HCT116 (cell line): ENCODE data around the gene HCRT. TPM values are rescaled to one million over a fixed set of nuclear protein-coding genes. Genes with fewer than 3 reads are reported as not detected.
"Not testable (repeated sequence)": the region's sequence is repeated elsewhere in the genome, so short reads cannot be mapped to it uniquely, and the experiment has no call there.

ENCODE experiments used
- ATAC-seq: fragments of 200-7000 bp; cut with Tn5 transposase; 2 replicates; pipeline ENCODE4 v1.9.1; 2020; ENCODE audit warnings: mild to moderate bottlenecking, moderate library complexity
- BruUV-seq: library from RNA; stranded (reverse); fragments of 400-500 nt; replicated peaks from 2 replicates; lab custom pipeline; 2021; lab: Mats Ljungman, UMichigan
- CTCF ChIA-PET: fragments of 300-600 bp; sonication (Branson Sonifier 250); formaldehyde crosslinking; loops from one replicate; lab custom pipeline; 2021; ENCODE audit warnings: antibody characterized with exemption; lab: Charles Lee
- POLR2A ChIA-PET: fragments of 300-600, 350-600 bp; sonication (Branson Sonifier 250); formaldehyde crosslinking; loops from one replicate; lab custom pipeline; 2021; ENCODE audit warnings: antibody characterized with exemption; lab: Charles Lee
- RAD21 ChIA-PET, 2 experiments: fragments of 300-600 bp; sonication (Branson Sonifier 250); formaldehyde crosslinking; loops; one replicate each; lab custom pipeline; 2023; ENCODE audit warnings: low total read pairs in 2 of 2; ENCODE audit not compliant: uncharacterized antibody in 2 of 2, unreplicated experiment in 2 of 2, low non-redundant PET in 1 of 2; lab: Charles Lee
- DNase-seq: peaks from one replicate; pipeline ENCODE4 v3.0.0-alpha.2; 2010; ENCODE audit warnings: low read depth, low spot score
- H2AFZ ChIP-seq: fragments of 200-600 bp; shearing (Covaris generic), sonication (generic); 2 replicates; pipeline ENCODE4 v1.6.1; 2017; ENCODE audit warnings: low read depth, mixed run types, mixed read lengths, antibody characterized with exemption, low read length; ENCODE audit not compliant: poor library complexity, severe bottlenecking
- H3K27ac ChIP-seq: 2 replicates; pipeline ENCODE4 v1.5.1; 2012; ENCODE audit warnings: low read depth, low read length
- H3K27me3 ChIP-seq: fragments of 200-600 bp; sonication (generic); 2 replicates; pipeline ENCODE4 v1.6.1; 2016; ENCODE audit warnings: mixed run types, low read length, mixed read lengths; ENCODE audit not compliant: insufficient read depth
- H3K36me3 ChIP-seq, 2 experiments: fragments of 200-500 bp in 1 of 2; fragments of 200-600 bp in 1 of 2; sonication (Bioruptor generic) in 1 of 2; sonication (generic) in 1 of 2; 2 replicates each; pipeline versions ENCODE4 v1.5.1 to v1.6.1; 2014 to 2016; ENCODE audit warnings: low read length in 2 of 2, inconsistent platforms in 1 of 2, mixed read lengths in 1 of 2, mixed run types in 1 of 2; ENCODE audit not compliant: insufficient read depth in 2 of 2, control insufficient read depth in 1 of 2
- H3K4me1 ChIP-seq, 2 experiments: fragments of 200-600 bp in 1 of 2; sonication (generic) in 1 of 2; 2 replicates each; pipeline versions ENCODE4 v1.5.1 to v1.6.1; 2012 to 2017; ENCODE audit warnings: low read length in 2 of 2, inconsistent platforms in 1 of 2, mild to moderate bottlenecking in 1 of 2, mixed read lengths in 1 of 2, mixed run types in 1 of 2, moderate library complexity in 1 of 2; ENCODE audit not compliant: insufficient read depth in 2 of 2, control insufficient read depth in 1 of 2
- H3K4me2 ChIP-seq: fragments of 200-600 bp; sonication (generic); 2 replicates; pipeline ENCODE4 v1.6.1; 2017; ENCODE audit warnings: mixed run types, low read length, mixed read lengths
- H3K4me3 ChIP-seq, 2 experiments: fragments of 200-600 bp in 1 of 2; sonication (generic) in 1 of 2; replicated peaks in 1 of 2; 2 replicates each; pipeline ENCODE4 v1.5.1; 2011 to 2016; ENCODE audit warnings: low read length in 2 of 2, control low read depth in 1 of 2, low read depth in 1 of 2, mild to moderate bottlenecking in 1 of 2, mixed read lengths in 1 of 2, mixed run types in 1 of 2
- H3K79me2 ChIP-seq: fragments of 200-600 bp; sonication (generic); 2 replicates; pipeline ENCODE4 v1.6.1; 2017; ENCODE audit warnings: mild to moderate bottlenecking, mixed run types, low read length, moderate library complexity, mixed read lengths; ENCODE audit not compliant: insufficient read depth
- H3K9ac ChIP-seq: fragments of 200-600 bp; sonication (generic); 2 replicates; pipeline ENCODE4 v1.6.1; 2016; ENCODE audit warnings: low read length, mixed read lengths
- H3K9me2 ChIP-seq: fragments of 200-600 bp; sonication (generic), shearing (Covaris generic); 2 replicates; pipeline ENCODE4 v1.6.1; 2017; ENCODE audit warnings: mixed run types, mild to moderate bottlenecking, moderate library complexity; ENCODE audit not compliant: insufficient read depth
- H3K9me3 ChIP-seq, 2 experiments: fragments of 200-500 bp in 1 of 2; fragments of 200-600 bp in 1 of 2; sonication (Bioruptor generic) in 1 of 2; sonication (generic) in 1 of 2; 2 replicates each; pipeline ENCODE4 v1.6.1; 2014 to 2017; ENCODE audit warnings: low read length in 2 of 2, mixed read lengths in 2 of 2, inconsistent platforms in 1 of 2, low read depth in 1 of 2, mild to moderate bottlenecking in 1 of 2, mixed run types in 1 of 2, moderate library complexity in 1 of 2; ENCODE audit not compliant: control insufficient read depth in 1 of 2, insufficient read depth in 1 of 2
- H4K20me1 ChIP-seq: fragments of 200-600 bp; sonication (generic), shearing (Covaris generic); 2 replicates; pipeline ENCODE4 v1.6.1; 2017; ENCODE audit warnings: mixed run types, mild to moderate bottlenecking, moderate library complexity; ENCODE audit not compliant: insufficient read depth
- CBX3 ChIP-seq: IDR thresholded peaks from 2 replicates; pipeline ENCODE4 v1.6.1; 2012; ENCODE audit warnings: low read depth
- CEBPB ChIP-seq: IDR thresholded peaks from 2 replicates; pipeline ENCODE4 v1.6.1; 2012; ENCODE audit warnings: low read depth
- EGR1 ChIP-seq: IDR thresholded peaks from 2 replicates; pipeline ENCODE4 v1.6.1; 2012; ENCODE audit warnings: low read depth
- ELF1 ChIP-seq: IDR thresholded peaks from 2 replicates; pipeline ENCODE4 v1.6.1; 2012; ENCODE audit warnings: low read depth, borderline replicate concordance
- EZH2 ChIP-seq: fragments of 200-600 bp; sonication (generic); IDR thresholded peaks from 2 replicates; pipeline ENCODE4 v1.6.1; 2017; ENCODE audit warnings: antibody characterized with exemption, mixed run types
- EZH2phosphoT487 ChIP-seq: fragments of 200-600 bp; IDR thresholded peaks from 2 replicates; pipeline ENCODE4 v1.6.1; 2018; ENCODE audit warnings: antibody characterized with exemption, borderline replicate concordance
- POLR2AphosphoS5 ChIP-seq: IDR thresholded peaks from 2 replicates; pipeline ENCODE4 v1.6.1; 2011; ENCODE audit warnings: mild to moderate bottlenecking, low read depth, low read length, moderate library complexity
- SRF ChIP-seq: IDR thresholded peaks from 2 replicates; pipeline ENCODE4 v1.6.1; 2012; ENCODE audit warnings: low read depth
- ZFX ChIP-seq: fragments of 450-650 bp; IDR thresholded peaks from 2 replicates; pipeline ENCODE4 v1.6.1; 2017
- intact Hi-C: fragments of 100-400 bp; cut with micrococcal nuclease; formaldehyde crosslinking; loops from 2 replicates; pipeline ENCODE4 v1.10.0; 2022
- total RNA-seq: library from RNA; stranded (reverse); gene quantifications from one replicate; pipeline ENCODE4 v1.2.1, GENCODE V29; 2021; ENCODE audit not compliant: unreplicated experiment
- TF ChIP-seq, protein P1 (sequence below): IDR thresholded peaks from 2 replicates; pipeline ENCODE4 v1.6.1; 2012; ENCODE audit warnings: low read depth
- TF ChIP-seq, protein P2 (sequence below), 3 experiments: fragments of 200-600 bp in 1 of 3; sonication (generic) in 1 of 3; IDR thresholded peaks in 2 of 3; conservative IDR thresholded peaks in 1 of 3; 2 replicates each; pipeline ENCODE4 v1.5.1; 2012 to 2017; ENCODE audit warnings: low read depth in 2 of 3, low read length in 2 of 3, antibody characterized with exemption in 1 of 3, borderline replicate concordance in 1 of 3, control low read depth in 1 of 3, mild to moderate bottlenecking in 1 of 3, mixed read lengths in 1 of 3, mixed run types in 1 of 3, moderate library complexity in 1 of 3; ENCODE audit not compliant: insufficient read depth in 1 of 3
- TF ChIP-seq, protein P3 (sequence below): IDR thresholded peaks from 2 replicates; pipeline ENCODE4 v1.6.1; 2012

Gene HCRT
- total RNA-seq, 1 experiment from 2014 or later: not detected

DNA sequence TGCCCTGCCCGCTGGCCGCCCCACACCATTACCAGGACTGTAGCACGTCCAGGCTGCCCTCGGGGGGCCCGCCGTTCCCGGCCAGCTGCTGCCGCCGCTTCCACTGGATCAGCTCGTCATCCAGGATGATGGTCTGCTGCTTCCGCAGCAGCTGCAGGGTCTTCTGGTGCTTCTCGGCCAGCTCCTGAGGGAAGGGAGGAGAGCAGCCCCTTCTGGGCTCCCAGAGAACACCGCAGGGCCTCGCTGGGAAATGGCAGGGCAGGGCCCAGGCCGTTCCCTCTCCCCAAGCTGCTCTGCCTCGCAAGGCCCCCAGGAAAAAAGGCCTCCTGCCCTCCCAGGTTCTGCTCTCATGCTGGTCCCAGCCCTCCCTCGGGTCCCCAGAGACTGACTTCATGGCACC is 34.0 kb upstream of the HCRT start:
- H3K9ac ChIP-seq, H3K9me3 ChIP-seq, H3K36me3 ChIP-seq, H2AFZ ChIP-seq, RAD21 ChIA-PET, ATAC-seq, H3K4me3 ChIP-seq, CTCF ChIA-PET, H3K27ac ChIP-seq, H3K79me2 ChIP-seq, DNase-seq, POLR2A ChIA-PET, H4K20me1 ChIP-seq, H3K9me2 ChIP-seq, H3K4me2 ChIP-seq, BruUV-seq, H3K27me3 ChIP-seq, H3K4me1 ChIP-seq, intact Hi-C loops: not testable (repeated sequence)

DNA sequence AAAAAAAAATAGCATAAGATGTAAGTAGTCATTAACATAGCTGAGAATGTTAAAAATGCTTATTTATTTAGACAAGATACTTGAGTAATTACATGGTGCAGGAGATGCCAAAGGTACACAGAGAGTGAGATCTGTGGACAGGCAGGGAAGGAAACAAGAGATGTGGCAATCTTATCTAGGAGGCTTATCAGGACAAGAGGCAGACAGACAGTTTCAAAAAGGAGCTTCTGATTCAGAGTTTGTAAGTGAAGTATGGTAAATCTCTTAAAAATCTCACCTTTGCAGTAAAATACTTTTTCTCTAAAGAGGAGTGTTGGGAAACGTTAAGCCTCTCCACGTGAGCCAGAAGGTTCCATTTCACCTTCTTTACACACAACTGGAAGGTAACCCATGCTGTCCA is 28.9 kb upstream of the HCRT start:
- RAD21 ChIA-PET: no interaction called here
- Histone ChIP-seq H2AFZ (no peak overlapping the region), H3K27ac (no peak overlapping the region), H3K4me3 (no peak overlapping the region), H3K9me2 (no peaks in the 10 kb centered on the region), H3K9me3 (no peaks in the 10 kb centered on the region), H4K20me1 (no peaks in the 10 kb centered on the region), H3K9ac (no peak overlapping the region), H3K79me2 (no peaks in the 10 kb centered on the region), H3K27me3 (no peaks in the 10 kb centered on the region)
- BruUV-seq: no TSS peak
- intact Hi-C loops: no loop called here
- ATAC-seq: no peak
- TF ChIP-seq EZH2phosphoT487 (no peak), CEBPB (no peak), EGR1 (no peak), SRF (no peak), CBX3 (no peak), POLR2AphosphoS5 (no peak), ZFX (no peak), ELF1 (no peak), EZH2 (no peak)
- TF ChIP-seq, protein P1, sequence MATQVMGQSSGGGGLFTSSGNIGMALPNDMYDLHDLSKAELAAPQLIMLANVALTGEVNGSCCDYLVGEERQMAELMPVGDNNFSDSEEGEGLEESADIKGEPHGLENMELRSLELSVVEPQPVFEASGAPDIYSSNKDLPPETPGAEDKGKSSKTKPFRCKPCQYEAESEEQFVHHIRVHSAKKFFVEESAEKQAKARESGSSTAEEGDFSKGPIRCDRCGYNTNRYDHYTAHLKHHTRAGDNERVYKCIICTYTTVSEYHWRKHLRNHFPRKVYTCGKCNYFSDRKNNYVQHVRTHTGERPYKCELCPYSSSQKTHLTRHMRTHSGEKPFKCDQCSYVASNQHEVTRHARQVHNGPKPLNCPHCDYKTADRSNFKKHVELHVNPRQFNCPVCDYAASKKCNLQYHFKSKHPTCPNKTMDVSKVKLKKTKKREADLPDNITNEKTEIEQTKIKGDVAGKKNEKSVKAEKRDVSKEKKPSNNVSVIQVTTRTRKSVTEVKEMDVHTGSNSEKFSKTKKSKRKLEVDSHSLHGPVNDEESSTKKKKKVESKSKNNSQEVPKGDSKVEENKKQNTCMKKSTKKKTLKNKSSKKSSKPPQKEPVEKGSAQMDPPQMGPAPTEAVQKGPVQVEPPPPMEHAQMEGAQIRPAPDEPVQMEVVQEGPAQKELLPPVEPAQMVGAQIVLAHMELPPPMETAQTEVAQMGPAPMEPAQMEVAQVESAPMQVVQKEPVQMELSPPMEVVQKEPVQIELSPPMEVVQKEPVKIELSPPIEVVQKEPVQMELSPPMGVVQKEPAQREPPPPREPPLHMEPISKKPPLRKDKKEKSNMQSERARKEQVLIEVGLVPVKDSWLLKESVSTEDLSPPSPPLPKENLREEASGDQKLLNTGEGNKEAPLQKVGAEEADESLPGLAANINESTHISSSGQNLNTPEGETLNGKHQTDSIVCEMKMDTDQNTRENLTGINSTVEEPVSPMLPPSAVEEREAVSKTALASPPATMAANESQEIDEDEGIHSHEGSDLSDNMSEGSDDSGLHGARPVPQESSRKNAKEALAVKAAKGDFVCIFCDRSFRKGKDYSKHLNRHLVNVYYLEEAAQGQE: no peak
- TF ChIP-seq, protein P2, sequence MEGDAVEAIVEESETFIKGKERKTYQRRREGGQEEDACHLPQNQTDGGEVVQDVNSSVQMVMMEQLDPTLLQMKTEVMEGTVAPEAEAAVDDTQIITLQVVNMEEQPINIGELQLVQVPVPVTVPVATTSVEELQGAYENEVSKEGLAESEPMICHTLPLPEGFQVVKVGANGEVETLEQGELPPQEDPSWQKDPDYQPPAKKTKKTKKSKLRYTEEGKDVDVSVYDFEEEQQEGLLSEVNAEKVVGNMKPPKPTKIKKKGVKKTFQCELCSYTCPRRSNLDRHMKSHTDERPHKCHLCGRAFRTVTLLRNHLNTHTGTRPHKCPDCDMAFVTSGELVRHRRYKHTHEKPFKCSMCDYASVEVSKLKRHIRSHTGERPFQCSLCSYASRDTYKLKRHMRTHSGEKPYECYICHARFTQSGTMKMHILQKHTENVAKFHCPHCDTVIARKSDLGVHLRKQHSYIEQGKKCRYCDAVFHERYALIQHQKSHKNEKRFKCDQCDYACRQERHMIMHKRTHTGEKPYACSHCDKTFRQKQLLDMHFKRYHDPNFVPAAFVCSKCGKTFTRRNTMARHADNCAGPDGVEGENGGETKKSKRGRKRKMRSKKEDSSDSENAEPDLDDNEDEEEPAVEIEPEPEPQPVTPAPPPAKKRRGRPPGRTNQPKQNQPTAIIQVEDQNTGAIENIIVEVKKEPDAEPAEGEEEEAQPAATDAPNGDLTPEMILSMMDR (IDR thresholded peaks at IDR 0.05 in 2 of 3, conservative IDR thresholded peaks at IDR 0.05 in 1 of 3; ENCODE audit: borderline replicate concordance in 1 of 3, insufficient read depth in 1 of 3, low read depth in 2 of 3, low read length in 2 of 3): no peak
- TF ChIP-seq, protein P3, sequence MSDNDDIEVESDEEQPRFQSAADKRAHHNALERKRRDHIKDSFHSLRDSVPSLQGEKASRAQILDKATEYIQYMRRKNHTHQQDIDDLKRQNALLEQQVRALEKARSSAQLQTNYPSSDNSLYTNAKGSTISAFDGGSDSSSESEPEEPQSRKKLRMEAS: no peak
- TF ChIP-seq, all 23 proteins: peak for 0
- ChIA-PET POLR2A (no interaction called here), CTCF (interaction anchor here (2.8 kb wide), 1 partner anchor 8 kb away, joined by 11 read pairs; no protein-coding TSS in a partner anchor)
- Histone ChIP-seq H3K4me1 (no peaks in the 10 kb centered on the region), H3K36me3 (peaks cover 0 to 8% of the 10 kb centered on the region in 2 experiments; a peak in 1 of 4 replicates), H3K4me2 (no peak overlapping the region)
- DNase-seq: no peak
